WI38 (cell line): ENCODE data around the gene FAM124A.

Experiments used
- H3K4me3 ChIP-seq: 2 replicates; pipeline ENCODE4 v1.5.1; 2011; ENCODE audit warnings: low read depth, mild to moderate bottlenecking, control low read depth, low read length
- CTCF ChIP-seq: IDR thresholded peaks from 2 replicates; pipeline ENCODE4 v1.5.1; 2012; ENCODE audit warnings: low read depth, mild to moderate bottlenecking, control low read depth, low read length

The FAM124A gene

GRCh38 chr13:51202477-51203046 is 19.6 kb upstream of the FAM124A start:
- no peak overlapping the region for H3K4me3 ChIP-seq
- no peak for TF ChIP-seq CTCF

GRCh38 chr13:51206584-51206983 is 15.6 kb upstream of the FAM124A start:
- H3K4me3 ChIP-seq, result no peak overlapping the region
- no peak for TF ChIP-seq CTCF

GRCh38 chr13:51207881-51208280 is 14.3 kb upstream of the FAM124A start:
- no peak for TF ChIP-seq CTCF
- H3K4me3 ChIP-seq, result no peak overlapping the region

GRCh38 chr13:51208716-51209115 is 13.5 kb upstream of the FAM124A start:
- no peak for TF ChIP-seq CTCF
- H3K4me3 ChIP-seq, result no peak overlapping the region

- TF ChIP-seq CTCF, result no peak
- no peak overlapping the region for H3K4me3 ChIP-seq
These were observed 10.3 kb upstream of the FAM124A start for GRCh38 chr13:51211910-51212309.

- TF ChIP-seq CTCF, result no peak
- no peak overlapping the region for H3K4me3 ChIP-seq
These were observed 9.4 kb upstream of the FAM124A start for GRCh38 chr13:51212758-51213157.

- no peak overlapping the region for H3K4me3 ChIP-seq
- no peak for TF ChIP-seq CTCF
These were observed 8.9 kb upstream of the FAM124A start for GRCh38 chr13:51213173-51213728.
